MCF 10A (cell line): ENCODE results near the gene CCDC122. TPM values are rescaled to one million over a fixed set of nuclear protein-coding genes. Genes with fewer than 3 reads are reported as not detected.
"Not testable (repeated sequence)": the region's sequence is repeated elsewhere in the genome, so short reads cannot be mapped to it uniquely, and the experiment has no call there.

Experiments used
- BruUV-seq: library from RNA; stranded (reverse); fragments of 400-500 nt; replicated peaks from 2 replicates; lab custom pipeline; 2021; lab: Mats Ljungman, UMichigan
- CTCF ChIA-PET: fragments of 300-600 bp; sonication (Branson Sonifier 250); formaldehyde crosslinking; extraction: SDS; loops from one replicate; lab custom pipeline; 2021; ENCODE audit warnings: antibody characterized with exemption, inconsistent platforms; lab: Yijun Ruan, JAX
- POLR2A ChIA-PET: fragments of 300-600, 350-650 bp; sonication (Branson Sonifier 250); formaldehyde crosslinking; extraction: SDS; loops from one replicate; lab custom pipeline; 2020; ENCODE audit warnings: antibody characterized with exemption, inconsistent platforms; lab: Yijun Ruan, JAX
- DNase-seq: peaks from one replicate; pipeline ENCODE4 v3.0.0-alpha.2; 2018; ENCODE audit not compliant: unreplicated experiment
- H3K27ac Mint-ChIP-seq: one replicate; pipeline ENCODE4 v1.8.0; 2022; ENCODE audit warnings: mild to moderate bottlenecking, low read depth, mixed read lengths; ENCODE audit not compliant: unreplicated experiment
- H3K27me3 Mint-ChIP-seq: one replicate; pipeline ENCODE4 v1.8.0; 2022; ENCODE audit warnings: mixed read lengths; ENCODE audit not compliant: insufficient read depth, unreplicated experiment
- H3K36me3 Mint-ChIP-seq: one replicate; pipeline ENCODE4 v1.8.0; 2022; ENCODE audit warnings: mild to moderate bottlenecking, moderate library complexity, mixed read lengths; ENCODE audit not compliant: insufficient read depth, unreplicated experiment
- H3K4me1 Mint-ChIP-seq: one replicate; pipeline ENCODE4 v1.8.0; 2022; ENCODE audit warnings: mixed read lengths; ENCODE audit not compliant: insufficient read depth, unreplicated experiment
- H3K4me3 Mint-ChIP-seq: one replicate; pipeline ENCODE4 v1.8.0; 2022; ENCODE audit warnings: mild to moderate bottlenecking, moderate library complexity, mixed read lengths; ENCODE audit not compliant: unreplicated experiment
- H3K9me3 Mint-ChIP-seq: one replicate; pipeline ENCODE4 v1.8.0; 2022; ENCODE audit warnings: mixed read lengths; ENCODE audit not compliant: unreplicated experiment
- intact Hi-C: fragments of 100-400 bp; cut with micrococcal nuclease; formaldehyde crosslinking; loops from 2 replicates; pipeline ENCODE4 v1.14.1; 2022
- total RNA-seq: library from RNA; stranded (reverse); gene quantifications from 2 replicates; pipeline ENCODE4 v1.2.3, GENCODE V29; 2022
- TF ChIP-seq, protein P1 (sequence below): fragments of 200-600 bp; IDR thresholded peaks from one replicate; pipeline ENCODE4 v1.8.0; 2022; ENCODE audit warnings: antibody characterized with exemption, mild to moderate bottlenecking; ENCODE audit not compliant: unreplicated experiment

The CCDC122 gene
- total RNA-seq, 1 experiment from 2014 or later, result 16.3 TPM

DNA sequence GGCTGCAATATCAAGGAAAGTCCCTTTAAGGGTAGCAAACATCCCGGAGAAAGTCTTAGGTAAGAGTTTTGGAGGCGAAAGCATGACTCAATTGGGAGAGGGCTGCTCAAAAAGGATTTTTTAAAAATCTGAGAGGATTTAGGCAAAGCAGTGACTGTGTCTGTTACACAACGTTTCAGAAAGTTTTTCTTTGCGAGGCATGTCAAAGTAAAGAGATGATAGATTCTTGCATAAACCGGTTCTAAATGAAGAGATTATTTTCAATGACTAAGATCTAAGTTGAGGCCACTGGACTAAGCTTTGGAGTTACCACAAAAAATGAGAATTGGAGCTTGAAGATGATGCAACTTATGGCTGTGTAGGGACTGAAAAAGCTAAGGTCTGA is 49.1 kb downstream of the CCDC122 start:
- CTCF ChIA-PET, result no interaction called here
- peak; percentile 78 for DNase-seq
- TF ChIP-seq, protein P1, sequence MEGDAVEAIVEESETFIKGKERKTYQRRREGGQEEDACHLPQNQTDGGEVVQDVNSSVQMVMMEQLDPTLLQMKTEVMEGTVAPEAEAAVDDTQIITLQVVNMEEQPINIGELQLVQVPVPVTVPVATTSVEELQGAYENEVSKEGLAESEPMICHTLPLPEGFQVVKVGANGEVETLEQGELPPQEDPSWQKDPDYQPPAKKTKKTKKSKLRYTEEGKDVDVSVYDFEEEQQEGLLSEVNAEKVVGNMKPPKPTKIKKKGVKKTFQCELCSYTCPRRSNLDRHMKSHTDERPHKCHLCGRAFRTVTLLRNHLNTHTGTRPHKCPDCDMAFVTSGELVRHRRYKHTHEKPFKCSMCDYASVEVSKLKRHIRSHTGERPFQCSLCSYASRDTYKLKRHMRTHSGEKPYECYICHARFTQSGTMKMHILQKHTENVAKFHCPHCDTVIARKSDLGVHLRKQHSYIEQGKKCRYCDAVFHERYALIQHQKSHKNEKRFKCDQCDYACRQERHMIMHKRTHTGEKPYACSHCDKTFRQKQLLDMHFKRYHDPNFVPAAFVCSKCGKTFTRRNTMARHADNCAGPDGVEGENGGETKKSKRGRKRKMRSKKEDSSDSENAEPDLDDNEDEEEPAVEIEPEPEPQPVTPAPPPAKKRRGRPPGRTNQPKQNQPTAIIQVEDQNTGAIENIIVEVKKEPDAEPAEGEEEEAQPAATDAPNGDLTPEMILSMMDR, result no peak
- peak overlapping the region; percentile 84 for H3K27ac Mint-ChIP-seq
- H3K4me1 Mint-ChIP-seq, result peaks cover 13% of the 10 kb centered on the region
- no peaks in the 10 kb centered on the region for H3K36me3 Mint-ChIP-seq
- peak overlapping the region; percentile 41 for H3K4me3 Mint-ChIP-seq
- intact Hi-C loops, result no loop called here
- H3K27me3 Mint-ChIP-seq, result no peaks in the 10 kb centered on the region
- POLR2A ChIA-PET, result interaction anchor here (1.0 kb wide), 1 partner anchor 14 kb away, joined by 3 read pairs; no protein-coding TSS in a partner anchor
- no TSS peak for BruUV-seq
- no peaks in the 10 kb centered on the region for H3K9me3 Mint-ChIP-seq

DNA sequence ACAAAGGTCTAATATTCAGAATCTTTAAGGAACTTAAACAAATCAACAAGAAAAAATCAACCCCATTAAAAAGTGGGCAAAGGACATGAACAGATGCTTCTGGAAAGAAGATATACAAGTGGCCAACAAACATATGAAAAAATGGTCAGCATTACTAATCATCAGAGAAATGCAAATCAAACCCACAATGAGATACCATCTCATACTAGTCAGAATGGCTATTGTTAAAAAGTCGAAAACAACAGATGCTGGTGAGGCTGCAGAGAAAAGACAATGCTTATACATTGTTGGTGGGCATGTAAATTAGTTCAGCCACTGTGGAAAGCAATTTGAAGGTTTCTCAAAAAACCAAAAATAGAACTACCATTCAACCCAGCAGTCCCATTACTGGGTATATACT is 54.9 kb downstream of the CCDC122 start:
- H3K4me3 Mint-ChIP-seq, BruUV-seq, intact Hi-C loops, H3K27ac Mint-ChIP-seq, H3K27me3 Mint-ChIP-seq, CTCF ChIA-PET, H3K4me1 Mint-ChIP-seq, H3K36me3 Mint-ChIP-seq, H3K9me3 Mint-ChIP-seq, DNase-seq: not testable (repeated sequence)
- POLR2A ChIA-PET, result interaction anchor here (0.6 kb wide), 1 partner anchor 1105 kb away, joined by 3 read pairs; no protein-coding TSS in a partner anchor

- H3K9me3 Mint-ChIP-seq, result no peaks in the 10 kb centered on the region
- no peaks in the 10 kb centered on the region for H3K36me3 Mint-ChIP-seq
- ChIA-PET POLR2A (interaction anchor here (1.0 kb wide), 1 partner anchor 9 kb away, joined by 3 read pairs; no protein-coding TSS in a partner anchor), CTCF (no interaction called here)
- H3K4me3 Mint-ChIP-seq, result no peak overlapping the region
- TF ChIP-seq, protein P1, result no peak
- no peak for DNase-seq
- H3K27me3 Mint-ChIP-seq, result no peaks in the 10 kb centered on the region
- no peaks in the 10 kb centered on the region for H3K4me1 Mint-ChIP-seq
- intact Hi-C loops, result no loop called here
- BruUV-seq, result no TSS peak
- no peak overlapping the region for H3K27ac Mint-ChIP-seq
These were observed 56.6 kb downstream of the CCDC122 start for GRCh38 chr13:43822969-43823368.

- intact Hi-C loops, result no loop called here
- TF ChIP-seq, protein P1, result no peak
- Mint-ChIP-seq H3K27me3 (no peaks in the 10 kb centered on the region), H3K27ac (no peak overlapping the region), H3K9me3 (no peaks in the 10 kb centered on the region), H3K4me1 (peaks cover 6% of the 10 kb centered on the region), H3K4me3 (no peak overlapping the region), H3K36me3 (peaks cover 4% of the 10 kb centered on the region)
- CTCF ChIA-PET, result interaction anchor here (0.6 to 1.1 kb wide), 3 partner anchors 12 to 28 kb away, joined by 3 to 4 read pairs (median 4); no protein-coding TSS in a partner anchor
- POLR2A ChIA-PET, result interaction anchor here (1.6 kb wide), 1 partner anchor 9 kb away, joined by 6 read pairs; no protein-coding TSS in a partner anchor
- no peak for DNase-seq
- BruUV-seq, result no TSS peak
These were observed 63.1 kb downstream of the CCDC122 start for GRCh38 chr13:43816401-43816889.
